HCT116 (cell line): ENCODE data around the gene HAP1. TPM values are rescaled to one million over a fixed set of nuclear protein-coding genes. Genes with fewer than 3 reads are reported as not detected.
"Not testable (repeated sequence)": the region's sequence is repeated elsewhere in the genome, so short reads cannot be mapped to it uniquely, and the experiment has no call there.

Source experiments
- ATAC-seq: fragments of 200-7000 bp; cut with Tn5 transposase; 2 replicates; pipeline ENCODE4 v1.9.1; 2020; ENCODE audit warnings: mild to moderate bottlenecking, moderate library complexity
- BruUV-seq: library from RNA; stranded (reverse); fragments of 400-500 nt; replicated peaks from 2 replicates; lab custom pipeline; 2021; lab: Mats Ljungman, UMichigan
- CTCF ChIA-PET: fragments of 300-600 bp; sonication (Branson Sonifier 250); formaldehyde crosslinking; loops from one replicate; lab custom pipeline; 2021; ENCODE audit warnings: antibody characterized with exemption; lab: Charles Lee
- POLR2A ChIA-PET: fragments of 300-600, 350-600 bp; sonication (Branson Sonifier 250); formaldehyde crosslinking; loops from one replicate; lab custom pipeline; 2021; ENCODE audit warnings: antibody characterized with exemption; lab: Charles Lee
- RAD21 ChIA-PET, 2 experiments: fragments of 300-600 bp; sonication (Branson Sonifier 250); formaldehyde crosslinking; loops; one replicate each; lab custom pipeline; 2023; ENCODE audit warnings: low total read pairs in 2 of 2; ENCODE audit not compliant: uncharacterized antibody in 2 of 2, unreplicated experiment in 2 of 2, low non-redundant PET in 1 of 2; lab: Charles Lee
- DNase-seq: peaks from one replicate; pipeline ENCODE4 v3.0.0-alpha.2; 2010; ENCODE audit warnings: low read depth, low spot score
- H2AFZ ChIP-seq: fragments of 200-600 bp; shearing (Covaris generic), sonication (generic); 2 replicates; pipeline ENCODE4 v1.6.1; 2017; ENCODE audit warnings: low read depth, mixed run types, mixed read lengths, antibody characterized with exemption, low read length; ENCODE audit not compliant: poor library complexity, severe bottlenecking
- H3K27ac ChIP-seq: 2 replicates; pipeline ENCODE4 v1.5.1; 2012; ENCODE audit warnings: low read depth, low read length
- H3K27me3 ChIP-seq: fragments of 200-600 bp; sonication (generic); 2 replicates; pipeline ENCODE4 v1.6.1; 2016; ENCODE audit warnings: mixed run types, low read length, mixed read lengths; ENCODE audit not compliant: insufficient read depth
- H3K36me3 ChIP-seq, 2 experiments: fragments of 200-500 bp in 1 of 2; fragments of 200-600 bp in 1 of 2; sonication (Bioruptor generic) in 1 of 2; sonication (generic) in 1 of 2; 2 replicates each; pipeline versions ENCODE4 v1.5.1 to v1.6.1; 2014 to 2016; ENCODE audit warnings: low read length in 2 of 2, inconsistent platforms in 1 of 2, mixed read lengths in 1 of 2, mixed run types in 1 of 2; ENCODE audit not compliant: insufficient read depth in 2 of 2, control insufficient read depth in 1 of 2
- H3K4me1 ChIP-seq, 2 experiments: fragments of 200-600 bp in 1 of 2; sonication (generic) in 1 of 2; 2 replicates each; pipeline versions ENCODE4 v1.5.1 to v1.6.1; 2012 to 2017; ENCODE audit warnings: low read length in 2 of 2, inconsistent platforms in 1 of 2, mild to moderate bottlenecking in 1 of 2, mixed read lengths in 1 of 2, mixed run types in 1 of 2, moderate library complexity in 1 of 2; ENCODE audit not compliant: insufficient read depth in 2 of 2, control insufficient read depth in 1 of 2
- H3K4me2 ChIP-seq: fragments of 200-600 bp; sonication (generic); 2 replicates; pipeline ENCODE4 v1.6.1; 2017; ENCODE audit warnings: mixed run types, low read length, mixed read lengths
- H3K4me3 ChIP-seq, 2 experiments: fragments of 200-600 bp in 1 of 2; sonication (generic) in 1 of 2; replicated peaks in 1 of 2; 2 replicates each; pipeline ENCODE4 v1.5.1; 2011 to 2016; ENCODE audit warnings: low read length in 2 of 2, control low read depth in 1 of 2, low read depth in 1 of 2, mild to moderate bottlenecking in 1 of 2, mixed read lengths in 1 of 2, mixed run types in 1 of 2
- H3K79me2 ChIP-seq: fragments of 200-600 bp; sonication (generic); 2 replicates; pipeline ENCODE4 v1.6.1; 2017; ENCODE audit warnings: mild to moderate bottlenecking, mixed run types, low read length, moderate library complexity, mixed read lengths; ENCODE audit not compliant: insufficient read depth
- H3K9ac ChIP-seq: fragments of 200-600 bp; sonication (generic); 2 replicates; pipeline ENCODE4 v1.6.1; 2016; ENCODE audit warnings: low read length, mixed read lengths
- H3K9me2 ChIP-seq: fragments of 200-600 bp; sonication (generic), shearing (Covaris generic); 2 replicates; pipeline ENCODE4 v1.6.1; 2017; ENCODE audit warnings: mixed run types, mild to moderate bottlenecking, moderate library complexity; ENCODE audit not compliant: insufficient read depth
- H3K9me3 ChIP-seq, 2 experiments: fragments of 200-500 bp in 1 of 2; fragments of 200-600 bp in 1 of 2; sonication (Bioruptor generic) in 1 of 2; sonication (generic) in 1 of 2; 2 replicates each; pipeline ENCODE4 v1.6.1; 2014 to 2017; ENCODE audit warnings: low read length in 2 of 2, mixed read lengths in 2 of 2, inconsistent platforms in 1 of 2, low read depth in 1 of 2, mild to moderate bottlenecking in 1 of 2, mixed run types in 1 of 2, moderate library complexity in 1 of 2; ENCODE audit not compliant: control insufficient read depth in 1 of 2, insufficient read depth in 1 of 2
- H4K20me1 ChIP-seq: fragments of 200-600 bp; sonication (generic), shearing (Covaris generic); 2 replicates; pipeline ENCODE4 v1.6.1; 2017; ENCODE audit warnings: mixed run types, mild to moderate bottlenecking, moderate library complexity; ENCODE audit not compliant: insufficient read depth
- CBX3 ChIP-seq: IDR thresholded peaks from 2 replicates; pipeline ENCODE4 v1.6.1; 2012; ENCODE audit warnings: low read depth
- EGR1 ChIP-seq: IDR thresholded peaks from 2 replicates; pipeline ENCODE4 v1.6.1; 2012; ENCODE audit warnings: low read depth
- ELF1 ChIP-seq: IDR thresholded peaks from 2 replicates; pipeline ENCODE4 v1.6.1; 2012; ENCODE audit warnings: low read depth, borderline replicate concordance
- EZH2 ChIP-seq: fragments of 200-600 bp; sonication (generic); IDR thresholded peaks from 2 replicates; pipeline ENCODE4 v1.6.1; 2017; ENCODE audit warnings: antibody characterized with exemption, mixed run types
- FOSL1 ChIP-seq: IDR thresholded peaks from 2 replicates; pipeline ENCODE4 v1.6.1; 2012; ENCODE audit warnings: low read depth
- POLR2A ChIP-seq: IDR thresholded peaks from 2 replicates; pipeline ENCODE4 v1.7.0; 2011; ENCODE audit warnings: borderline replicate concordance; ENCODE audit not compliant: insufficient read depth, insufficient read length; ENCODE audit errors: extremely low read depth
- RAD21 ChIP-seq: IDR thresholded peaks from 2 replicates; pipeline ENCODE4 v1.6.1; 2012; ENCODE audit warnings: low read depth, mild to moderate bottlenecking
- SP1 ChIP-seq: IDR thresholded peaks from 2 replicates; pipeline ENCODE4 v1.6.1; 2012; ENCODE audit warnings: low read depth
- SRF ChIP-seq: IDR thresholded peaks from 2 replicates; pipeline ENCODE4 v1.6.1; 2012; ENCODE audit warnings: low read depth
- TCF7L2 ChIP-seq: IDR thresholded peaks from 2 replicates; pipeline ENCODE4 v1.7.0; 2011; ENCODE audit warnings: borderline replicate concordance, inconsistent platforms; ENCODE audit not compliant: insufficient read depth, insufficient read length; ENCODE audit errors: extremely low read depth
- YY1 ChIP-seq: IDR thresholded peaks from 2 replicates; pipeline ENCODE4 v1.6.1; 2011; ENCODE audit warnings: low read length, low read depth, moderate library complexity, mild to moderate bottlenecking; ENCODE audit not compliant: insufficient replicate concordance; ENCODE audit errors: extremely low read depth
- ZFX ChIP-seq: fragments of 450-650 bp; IDR thresholded peaks from 2 replicates; pipeline ENCODE4 v1.6.1; 2017
- ZNF274 ChIP-seq: fragments of 200-500 bp; sonication (Bioruptor generic); IDR thresholded peaks from 2 replicates; pipeline ENCODE4 v1.6.1; 2014; ENCODE audit warnings: mild to moderate bottlenecking, low read depth, low read length, inconsistent platforms
- intact Hi-C: fragments of 100-400 bp; cut with micrococcal nuclease; formaldehyde crosslinking; loops from 2 replicates; pipeline ENCODE4 v1.10.0; 2022
- total RNA-seq: library from RNA; stranded (reverse); gene quantifications from one replicate; pipeline ENCODE4 v1.2.1, GENCODE V29; 2021; ENCODE audit not compliant: unreplicated experiment
- TF ChIP-seq, protein P1 (sequence below): IDR thresholded peaks from 2 replicates; pipeline ENCODE4 v1.6.1; 2011; ENCODE audit warnings: mild to moderate bottlenecking, low read length, moderate library complexity; ENCODE audit not compliant: insufficient replicate concordance; ENCODE audit errors: extremely low read depth

The HAP1 gene
- total RNA-seq, 1 experiment from 2014 or later = 3.4 TPM

- POLR2A ChIA-PET = interaction anchor here (1.6 to 2.3 kb wide), 2 partner anchors 11 to 14 kb away, joined by 6 to 8 read pairs; partner anchors contain the start of gene EIF1
- no TSS peak for BruUV-seq
- no peak for ATAC-seq
Measured at GRCh38 chr17:41702712-41703111, 31.7 kb downstream of the HAP1 start.

GRCh38 chr17:41700843-41701242 is 33.6 kb downstream of the HAP1 start:
- H3K27me3 ChIP-seq, H3K4me1 ChIP-seq, ATAC-seq, H4K20me1 ChIP-seq, H3K4me3 ChIP-seq, DNase-seq, RAD21 ChIA-PET, H3K27ac ChIP-seq, H2AFZ ChIP-seq, H3K79me2 ChIP-seq, H3K9me2 ChIP-seq, H3K9me3 ChIP-seq, H3K9ac ChIP-seq, H3K4me2 ChIP-seq, intact Hi-C loops, BruUV-seq, H3K36me3 ChIP-seq: not testable (repeated sequence)
- ChIA-PET POLR2A (interaction anchor here (2.6 kb wide), 1 partner anchor 12 kb away, joined by 19 read pairs; the partner anchor contains the start of gene EIF1), CTCF (interaction anchor here (0.7 kb wide), 1 partner anchor 12 kb away, joined by 3 read pairs; the partner anchor contains the start of gene EIF1)

More at GRCh38 chr17:41702712-41703111, 31.7 kb downstream of the HAP1 start:
- H3K9me2 ChIP-seq = no peaks in the 10 kb centered on the region
- H3K36me3 ChIP-seq = no peaks in the 10 kb centered on the region
- H3K4me3 ChIP-seq = no peak overlapping the region
- H3K9ac ChIP-seq = no peak overlapping the region
- intact Hi-C loops = no loop called here
- no peaks in the 10 kb centered on the region for H3K4me1 ChIP-seq
- CTCF ChIA-PET = no interaction called here
- H4K20me1 ChIP-seq = no peaks in the 10 kb centered on the region
- H3K9me3 ChIP-seq = no peaks in the 10 kb centered on the region
- TF ChIP-seq EGR1 = no peak
- TF ChIP-seq ZNF274 = no peak
- TF ChIP-seq ELF1 = no peak
- no peak for TF ChIP-seq TCF7L2
- no peak for TF ChIP-seq YY1
- TF ChIP-seq SP1 = no peak
- TF ChIP-seq EZH2 = no peak
- TF ChIP-seq POLR2A = no peak
- TF ChIP-seq RAD21 = no peak
- TF ChIP-seq SRF = no peak
- TF ChIP-seq ZFX = no peak
- TF ChIP-seq CBX3 = no peak
- TF ChIP-seq, protein P1, sequence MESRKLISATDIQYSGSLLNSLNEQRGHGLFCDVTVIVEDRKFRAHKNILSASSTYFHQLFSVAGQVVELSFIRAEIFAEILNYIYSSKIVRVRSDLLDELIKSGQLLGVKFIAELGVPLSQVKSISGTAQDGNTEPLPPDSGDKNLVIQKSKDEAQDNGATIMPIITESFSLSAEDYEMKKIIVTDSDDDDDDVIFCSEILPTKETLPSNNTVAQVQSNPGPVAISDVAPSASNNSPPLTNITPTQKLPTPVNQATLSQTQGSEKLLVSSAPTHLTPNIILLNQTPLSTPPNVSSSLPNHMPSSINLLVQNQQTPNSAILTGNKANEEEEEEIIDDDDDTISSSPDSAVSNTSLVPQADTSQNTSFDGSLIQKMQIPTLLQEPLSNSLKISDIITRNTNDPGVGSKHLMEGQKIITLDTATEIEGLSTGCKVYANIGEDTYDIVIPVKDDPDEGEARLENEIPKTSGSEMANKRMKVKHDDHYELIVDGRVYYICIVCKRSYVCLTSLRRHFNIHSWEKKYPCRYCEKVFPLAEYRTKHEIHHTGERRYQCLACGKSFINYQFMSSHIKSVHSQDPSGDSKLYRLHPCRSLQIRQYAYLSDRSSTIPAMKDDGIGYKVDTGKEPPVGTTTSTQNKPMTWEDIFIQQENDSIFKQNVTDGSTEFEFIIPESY = no peak
- TF ChIP-seq FOSL1 = no peak
- RAD21 ChIA-PET = interaction anchor here in 1 of 2 experiments (0.7 kb wide), 1 partner anchor 37 kb away, joined by 3 read pairs; no protein-coding TSS in a partner anchor
- no peaks in the 10 kb centered on the region for H3K79me2 ChIP-seq
- no peaks in the 10 kb centered on the region for H3K27me3 ChIP-seq
- no peak overlapping the region for H3K4me2 ChIP-seq
- DNase-seq = no peak
- H2AFZ ChIP-seq = no peak overlapping the region
- H3K27ac ChIP-seq = no peak overlapping the region
